HEK293T (cell line): ENCODE results near the gene RNF169.

ENCODE experiments used
- BHLHE40 ChIP-seq: fragments of 450-650 bp; IDR thresholded peaks from 2 replicates; pipeline ENCODE4 v1.6.1; 2016; ENCODE audit warnings: mild to moderate bottlenecking, moderate library complexity, borderline replicate concordance
- FOXA1 ChIP-seq: fragments of 450-650 bp; IDR thresholded peaks from 2 replicates; pipeline ENCODE4 v1.6.1; 2016; ENCODE audit warnings: mild to moderate bottlenecking
- FOXK2 ChIP-seq: fragments of 450-650 bp; IDR thresholded peaks from 2 replicates; pipeline ENCODE4 v1.6.1; 2016; ENCODE audit warnings: mild to moderate bottlenecking
- FOXM1 ChIP-seq: fragments of 450-650 bp; IDR thresholded peaks from 2 replicates; pipeline ENCODE4 v1.6.1; 2017; ENCODE audit warnings: mild to moderate bottlenecking, borderline replicate concordance
- L3MBTL2 ChIP-seq: fragments of 450-650 bp; conservative IDR thresholded peaks from 2 replicates; pipeline ENCODE4 v1.6.1; 2016; ENCODE audit warnings: mild to moderate bottlenecking
- NFRKB ChIP-seq: fragments of 450-650 bp; IDR thresholded peaks from 2 replicates; pipeline ENCODE4 v1.6.1; 2016; ENCODE audit warnings: mild to moderate bottlenecking, moderate library complexity
- SP1 ChIP-seq: fragments of 450-650 bp; IDR thresholded peaks from 2 replicates; pipeline ENCODE4 v1.6.1; 2017
- SUZ12 ChIP-seq: fragments of 450-650 bp; IDR thresholded peaks from 2 replicates; pipeline ENCODE4 v1.6.1; 2016; ENCODE audit warnings: mild to moderate bottlenecking
- TARDBP ChIP-seq: fragments of 450-650 bp; IDR thresholded peaks from 2 replicates; pipeline ENCODE4 v1.6.1; 2016

GRCh38 chr11:74729397-74729796 is 19.3 kb upstream of the RNF169 start:
- no peak for TF ChIP-seq SP1
- TF ChIP-seq FOXA1, result no peak
- no peak for TF ChIP-seq L3MBTL2
- no peak for TF ChIP-seq BHLHE40
- TF ChIP-seq FOXM1, result no peak
- no peak for TF ChIP-seq FOXK2
- TF ChIP-seq NFRKB, result no peak
- no peak for TF ChIP-seq TARDBP
- no peak for TF ChIP-seq SUZ12
